Subcutaneous abdominal adipose tissue (tissue), 5 donors: ENCODE data around the gene NDN.

ENCODE experiments used
- H3K27ac ChIP-seq: one replicate; pipeline ENCODE4 v1.7.0; 2013; ENCODE audit warnings: low read depth, mild to moderate bottlenecking, inconsistent platforms, low read length, moderate library complexity
- H3K27me3 ChIP-seq, 5 donors: one replicate each; pipeline ENCODE4 v1.7.0; 2013; ENCODE audit warnings: low read length in 5 of 5, inconsistent platforms in 1 of 5; ENCODE audit not compliant: control insufficient read depth in 5 of 5, insufficient read depth in 4 of 5
- H3K36me3 ChIP-seq, 5 donors: one replicate each; pipeline ENCODE4 v1.7.0; 2013; ENCODE audit warnings: low read length in 5 of 5; ENCODE audit not compliant: control insufficient read depth in 5 of 5, insufficient read depth in 5 of 5
- H3K4me1 ChIP-seq, 5 donors: one replicate each; pipeline ENCODE4 v1.7.0; 2013; ENCODE audit warnings: low read length in 5 of 5, mild to moderate bottlenecking in 3 of 5, moderate library complexity in 1 of 5; ENCODE audit not compliant: control insufficient read depth in 5 of 5, insufficient read depth in 5 of 5
- H3K4me3 ChIP-seq, 5 donors: one replicate each; pipeline ENCODE4 v1.7.0; 2013; ENCODE audit warnings: low read length in 5 of 5, low read depth in 1 of 5
- H3K9ac ChIP-seq, 5 donors: one replicate each; pipeline ENCODE4 v1.7.0; 2013; ENCODE audit warnings: low read length in 5 of 5, mild to moderate bottlenecking in 4 of 5, moderate library complexity in 3 of 5
- H3K9me3 ChIP-seq, 5 donors: one replicate each; pipeline ENCODE4 v1.7.0; 2013; ENCODE audit warnings: low read length in 5 of 5; ENCODE audit not compliant: control insufficient read depth in 5 of 5
- donor health status: healthy.
- donor health status: healthy.
- donor health status: healthy.
- donor health status: healthy.
- donor health status: healthy.

Gene NDN

DNA sequence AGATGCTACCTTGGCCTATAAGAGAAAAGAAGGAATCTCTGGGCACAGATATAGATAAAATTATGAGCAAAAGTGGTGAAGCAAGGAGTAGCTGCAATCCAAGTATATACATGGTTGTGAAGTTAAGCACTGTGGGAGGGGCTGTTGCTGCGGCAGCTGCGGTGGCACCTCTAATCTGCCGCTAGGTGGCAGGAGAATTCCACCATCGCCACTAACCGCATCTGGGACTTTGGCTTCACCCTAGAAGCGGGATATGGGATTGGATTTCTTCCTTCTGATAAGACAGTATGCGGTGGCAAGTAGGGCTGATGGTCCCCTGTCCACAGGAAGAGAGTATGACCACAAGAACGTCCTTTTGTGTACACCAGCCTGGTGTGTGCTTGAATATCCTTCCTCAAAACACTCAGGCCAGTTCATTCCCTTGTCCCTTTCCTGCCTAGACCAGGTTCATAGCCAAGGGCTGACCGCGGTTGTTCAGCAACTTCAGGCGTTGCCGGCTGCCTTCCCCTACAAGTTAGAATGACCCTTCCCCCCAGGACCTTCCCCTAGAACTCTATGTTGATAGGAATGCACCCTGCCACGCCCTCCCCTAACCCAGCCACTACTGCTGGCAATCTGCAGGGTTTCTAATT is 44.6 kb downstream of the NDN start:
- Histone ChIP-seq H3K9ac (no peak overlapping the region), H3K27me3 (peaks cover 0 to under 1% (median 0%) of the 10 kb centered on the region in 5 donors), H3K9me3 (no peaks in the 10 kb centered on the region), H3K27ac (no peak overlapping the region), H3K36me3 (no peaks in the 10 kb centered on the region), H3K4me1 (peaks cover 0 to 21% (median 8%) of the 10 kb centered on the region in 5 donors), H3K4me3 (no peak overlapping the region)
